Fibroblast of lung (primary cell): ENCODE data around the gene TRAK1. TPM values are rescaled to one million over a fixed set of nuclear protein-coding genes. Genes with fewer than 3 reads are reported as not detected.
A peak's percentile ranks its signal among the peaks of the same experiment; 100 is the strongest.

Experiments used
- DNase-seq, 2 donors: peaks; one replicate each; pipeline versions ENCODE4 v3.0.0 to v3.0.0-alpha.2; 2010; ENCODE audit warnings: low read depth in 2 of 2
- H2AFZ ChIP-seq: 2 replicates; pipeline ENCODE4 v1.5.1; 2012; ENCODE audit warnings: low read length, control low read depth, inconsistent platforms
- H3K27ac ChIP-seq: 2 replicates; pipeline ENCODE4 v1.5.1; 2011; ENCODE audit warnings: low read length, control low read depth; ENCODE audit not compliant: insufficient read depth
- H3K27me3 ChIP-seq: 2 replicates; pipeline ENCODE4 v1.5.1; 2011; ENCODE audit warnings: mild to moderate bottlenecking, low read length; ENCODE audit not compliant: control insufficient read depth, insufficient read depth
- H3K36me3 ChIP-seq: 2 replicates; pipeline ENCODE4 v1.5.1; 2011; ENCODE audit warnings: low read length; ENCODE audit not compliant: control insufficient read depth, insufficient read depth
- H3K4me1 ChIP-seq: 2 replicates; pipeline ENCODE4 v1.5.1; 2011; ENCODE audit warnings: low read length; ENCODE audit not compliant: control insufficient read depth, insufficient read depth; ENCODE audit errors: extremely low read depth
- H3K4me2 ChIP-seq: 2 replicates; pipeline ENCODE4 v1.5.1; 2011; ENCODE audit warnings: low read length, control low read depth; ENCODE audit not compliant: insufficient read depth; ENCODE audit errors: extremely low read depth
- H3K4me3 ChIP-seq, 4 experiments: fragments of 200-600 bp in 1 of 4; sonication (generic) in 1 of 4; replicated peaks in 1 of 4; 2 replicates each; pipeline ENCODE4 v1.5.1; 2011 to 2016; ENCODE audit warnings: low read length in 4 of 4, low read depth in 3 of 4, mild to moderate bottlenecking in 3 of 4, control low read depth in 2 of 4, inconsistent platforms in 1 of 4, mixed read lengths in 1 of 4; ENCODE audit not compliant: insufficient read depth in 1 of 4; ENCODE audit errors: control extremely low read depth in 1 of 4
- H3K79me2 ChIP-seq: 2 replicates; pipeline ENCODE4 v1.5.1; 2012; ENCODE audit warnings: mild to moderate bottlenecking, low read length, inconsistent platforms; ENCODE audit not compliant: control insufficient read depth, insufficient read depth
- H3K9ac ChIP-seq: 2 replicates; pipeline ENCODE4 v1.5.1; 2011; ENCODE audit warnings: mild to moderate bottlenecking, low read length, control low read depth; ENCODE audit not compliant: insufficient read depth
- H3K9me3 ChIP-seq: 2 replicates; pipeline ENCODE4 v1.5.1; 2012; ENCODE audit warnings: low read depth, low read length; ENCODE audit not compliant: control insufficient read depth, insufficient read depth
- H4K20me1 ChIP-seq: 2 replicates; pipeline ENCODE4 v1.5.1; 2011; ENCODE audit warnings: low read length; ENCODE audit not compliant: control insufficient read depth, insufficient read depth; ENCODE audit errors: extremely low read depth
- CTCF ChIP-seq, 2 donors: IDR thresholded peaks in 1 of 2; conservative IDR thresholded peaks in 1 of 2; 1 replicate in 1 of 2; 2 replicates in 1 of 2; pipeline ENCODE4 v1.5.1; 2011 to 2012; ENCODE audit warnings: low read length in 2 of 2, control low read depth in 1 of 2, inconsistent platforms in 1 of 2, low read depth in 1 of 2, mild to moderate bottlenecking in 1 of 2
- EZH2 ChIP-seq: IDR thresholded peaks from 2 replicates; pipeline ENCODE4 v1.5.1; 2012; ENCODE audit warnings: low read length, control low read depth, mild to moderate bottlenecking; ENCODE audit errors: missing control alignments
- polyA plus RNA-seq, 2 donors: library from polyadenylated mRNA; depleted of rRNA in 1 of 2; stranded (reverse) in 1 of 2; unstranded in 1 of 2; fragments of >200 nt; gene quantifications; 2 replicates each; pipeline ENCODE4 v1.2.1, GENCODE V29; 2011 to 2012; ENCODE audit warnings: missing spikeins in 1 of 2
- total RNA-seq: library from RNA; depleted of rRNA; stranded (reverse); fragments of >200 nt; gene quantifications from 2 replicates; pipeline ENCODE4 v1.2.1, GENCODE V29; 2014

TRAK1 gene
- total and polyA plus RNA-seq, 2 donors (not counting 1 experiment from before 2014, with no cell fraction given) = 37.8 to 44.0 TPM

- Histone ChIP-seq H3K79me2 (peaks cover 7% of the 10 kb centered on the region), H3K27me3 (no peaks in the 10 kb centered on the region), H3K9me3 (no peaks in the 10 kb centered on the region), H3K4me2 (no peak overlapping the region), H3K4me3 (no peak overlapping the region), H4K20me1 (no peaks in the 10 kb centered on the region), H2AFZ (no peak overlapping the region), H3K4me1 (peaks cover 4% of the 10 kb centered on the region), H3K36me3 (peaks cover 2% of the 10 kb centered on the region), H3K27ac (no peak overlapping the region), H3K9ac (no peak overlapping the region)
- peak in 1 of 2 donors; percentile 90 for DNase-seq
- TF ChIP-seq EZH2 (no peak), CTCF (conservative IDR thresholded peaks at IDR 0.05 in 1 of 2, IDR thresholded peaks at IDR 0.05 in 1 of 2; ENCODE audit: low read depth in 1 of 2, low read length in 2 of 2) (no peak)
Measured at GRCh38 chr3:42182555-42182954, 91.4 kb downstream of the TRAK1 start.

- Histone ChIP-seq H3K27me3 (no peaks in the 10 kb centered on the region), H3K4me1 (peaks cover 2% of the 10 kb centered on the region), H3K79me2 (peaks cover 5% of the 10 kb centered on the region), H3K4me2 (no peak overlapping the region), H3K36me3 (peaks cover 2% of the 10 kb centered on the region), H2AFZ (no peak overlapping the region), H3K9ac (no peak overlapping the region), H4K20me1 (no peaks in the 10 kb centered on the region), H3K27ac (no peak overlapping the region), H3K4me3 (no peak overlapping the region), H3K9me3 (no peaks in the 10 kb centered on the region)
- no peak for TF ChIP-seq EZH2
- TF ChIP-seq CTCF (conservative IDR thresholded peaks at IDR 0.05 in 1 of 2, IDR thresholded peaks at IDR 0.05 in 1 of 2; ENCODE audit: low read depth in 1 of 2, low read length in 2 of 2) = no peak
- DNase-seq = peak in 1 of 2 donors; percentile 27
Measured at GRCh38 chr3:42183991-42184632, 93.0 kb downstream of the TRAK1 start.

- H3K79me2 ChIP-seq = peaks cover 5% of the 10 kb centered on the region
- H3K4me2 ChIP-seq = no peak overlapping the region
- no peaks in the 10 kb centered on the region for H4K20me1 ChIP-seq
- H3K4me1 ChIP-seq = no peaks in the 10 kb centered on the region
- H3K9ac ChIP-seq = no peak overlapping the region
- H3K4me3 ChIP-seq = no peak overlapping the region
- H3K27ac ChIP-seq = no peak overlapping the region
- H3K9me3 ChIP-seq = no peaks in the 10 kb centered on the region
- TF ChIP-seq EZH2 (no peak), CTCF (conservative IDR thresholded peaks at IDR 0.05 in 1 of 2, IDR thresholded peaks at IDR 0.05 in 1 of 2; ENCODE audit: low read depth in 1 of 2, low read length in 2 of 2) (no peak)
- H3K27me3 ChIP-seq = no peaks in the 10 kb centered on the region
- no peak overlapping the region for H2AFZ ChIP-seq
- peaks cover 2% of the 10 kb centered on the region for H3K36me3 ChIP-seq
- DNase-seq = peak in 1 of 2 donors; percentile 75
Measured at GRCh38 chr3:42184651-42185443, 93.7 kb downstream of the TRAK1 start.
